HUDEP-2 (cell line): ENCODE measurements around the gene CENPS.

Experiments used
- DNase-seq, 76 experiments: peaks; one replicate each; lab custom pipeline; 2025; ENCODE audit not compliant: unreplicated experiment in 76 of 76; lab: John Stamatoyannopoulos, UW

Gene CENPS

GRCh38 chr1:10489291-10490055, 59.2 kb downstream of the CENPS start:
- DNase-seq: no peak

- DNase-seq: no peak
Measured at GRCh38 chr1:10490286-10490970, 60.2 kb downstream of the CENPS start.
